Urinary bladder (tissue), 4 donors: Measurements from ENCODE around the gene RER1. TPM values are rescaled to one million over a fixed set of nuclear protein-coding genes. Genes with fewer than 3 reads are reported as not detected.

Experiments used
- DNase-seq: peaks from one replicate; pipeline ENCODE4 v3.0.0-alpha.2; 2015; ENCODE audit errors: extremely low spot score
- H3K27ac ChIP-seq: one replicate; pipeline ENCODE4 v1.5.1; 2013; ENCODE audit warnings: low read depth, mild to moderate bottlenecking, moderate library complexity
- H3K36me3 ChIP-seq: one replicate; pipeline ENCODE4 v1.6.1; 2013; ENCODE audit warnings: mild to moderate bottlenecking, moderate library complexity; ENCODE audit not compliant: insufficient read depth
- H3K4me1 ChIP-seq: one replicate; pipeline ENCODE4 v1.6.1; 2013; ENCODE audit warnings: mild to moderate bottlenecking, moderate library complexity; ENCODE audit not compliant: insufficient read depth
- H3K4me3 ChIP-seq: one replicate; pipeline ENCODE4 v1.5.1; 2013; ENCODE audit warnings: low read depth, low read length
- WGBS: extraction: QIAGEN DNeasy Blood & Tissue Kit; methylation state at CpG from one replicate; pipeline ENCODE4 v1.1.7; 2013; 5-methylcytosine and 5-hydroxymethylcytosine counted together
- polyA plus RNA-seq: library from polyadenylated mRNA; stranded (reverse); fragments of 200-250 nt; gene quantifications from one replicate; pipeline ENCODE4 v1.2.3, GENCODE V29; 2013
- total RNA-seq: library from RNA; depleted of rRNA; stranded (reverse); fragments of >200 nt; gene quantifications from one replicate; pipeline ENCODE4 v1.2.3, GENCODE V29; 2014
- donor health status: healthy with polysubstance abuse.
- donor health status: healthy.

RER1 gene
- total and polyA plus RNA-seq, 2 donors: 48.1 to 79.0 TPM

DNA sequence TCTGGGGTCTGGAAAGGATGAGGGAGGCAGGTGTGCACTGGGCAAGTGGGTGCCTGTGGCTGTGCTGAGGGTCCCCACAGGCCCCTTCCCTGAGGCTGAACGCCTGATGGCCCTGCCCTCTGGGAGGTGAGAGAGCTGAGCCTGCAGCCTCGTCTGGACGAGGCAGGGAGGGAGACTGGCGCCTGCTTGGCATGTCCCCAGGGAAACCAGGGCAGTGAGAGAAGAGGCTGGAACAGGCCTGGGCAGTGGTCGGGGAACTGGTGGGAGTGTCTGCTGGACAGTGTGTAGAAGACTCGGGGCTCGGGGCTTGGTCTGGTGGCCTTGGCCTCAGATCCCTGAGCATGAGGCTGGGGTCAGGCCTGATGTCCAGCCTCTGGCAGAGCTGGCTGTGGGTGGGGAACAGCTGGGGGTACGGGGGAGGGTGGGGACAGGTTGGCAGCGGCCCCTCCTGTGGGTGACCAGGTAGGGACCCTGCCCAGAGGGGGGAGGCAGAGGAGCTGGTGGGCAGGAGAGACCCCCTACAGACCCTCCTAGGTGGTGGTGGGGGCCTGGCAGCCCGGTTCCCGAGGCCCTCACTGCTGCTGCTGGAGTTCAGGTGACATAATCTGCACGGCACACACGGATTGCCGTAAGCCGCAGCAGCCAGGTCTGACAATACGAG lies 53.7 kb downstream of the RER1 start:
- no peaks in the 10 kb centered on the region for H3K4me1 ChIP-seq
- 71% methylated on average over 16 of the region's 16 CpGs for WGBS

DNA sequence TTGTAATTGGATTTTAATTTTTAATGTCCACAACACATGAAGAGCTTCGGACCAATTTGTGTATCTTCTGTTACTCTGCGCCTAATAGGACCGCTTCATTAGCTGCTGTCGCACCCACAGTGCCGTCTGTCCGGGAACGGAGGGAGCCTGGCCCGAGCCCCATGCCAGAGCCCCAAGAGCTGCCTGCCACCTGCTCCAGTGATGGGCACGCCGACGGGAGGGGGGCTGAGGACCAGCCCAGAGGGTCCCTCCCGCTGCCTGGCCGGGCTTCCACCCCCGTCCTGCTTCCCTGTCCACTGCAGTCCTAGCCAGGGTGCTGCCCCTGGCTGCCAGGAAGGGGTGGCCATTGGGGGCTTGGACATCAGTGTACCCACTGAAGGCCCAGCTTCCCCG lies 54.2 kb downstream of the RER1 start:
- no peak for DNase-seq
- Histone ChIP-seq H3K4me1 (no peaks in the 10 kb centered on the region), H3K27ac (no peak overlapping the region), H3K4me3 (no peak overlapping the region), H3K36me3 (no peaks in the 10 kb centered on the region)
- WGBS: 78% methylated on average over 15 of the region's 15 CpGs

More for the DNA sequence above, 53.7 kb downstream of the RER1 start:
- Histone ChIP-seq H3K27ac (no peak overlapping the region), H3K36me3 (no peaks in the 10 kb centered on the region), H3K4me3 (no peak overlapping the region)
- no peak for DNase-seq

DNA sequence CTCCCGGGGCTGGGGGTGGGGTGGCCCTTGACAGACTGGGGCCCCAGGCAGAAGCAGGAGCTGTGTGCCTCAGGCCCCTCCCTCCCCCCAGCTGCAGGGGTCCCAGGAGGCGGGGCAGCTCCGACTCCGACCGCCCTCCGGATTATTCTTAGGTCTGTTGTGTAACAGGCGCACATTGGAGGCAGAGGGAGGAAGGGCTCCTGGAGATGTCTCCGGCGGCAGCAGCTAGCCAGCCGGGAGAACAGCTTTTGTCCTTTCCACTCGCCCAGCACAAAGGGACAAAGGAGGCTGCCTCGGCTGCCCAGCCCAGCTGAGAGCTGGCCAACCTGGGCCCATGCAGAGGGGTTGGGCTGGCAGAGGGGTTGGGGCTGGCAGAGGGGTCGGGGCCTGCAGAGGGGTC lies 54.8 kb downstream of the RER1 start:
- no peak for DNase-seq
- Histone ChIP-seq H3K27ac (no peak overlapping the region), H3K4me3 (no peak overlapping the region), H3K36me3 (no peaks in the 10 kb centered on the region), H3K4me1 (no peaks in the 10 kb centered on the region)
- WGBS: 18% methylated on average over 13 of the region's 13 CpGs

DNA sequence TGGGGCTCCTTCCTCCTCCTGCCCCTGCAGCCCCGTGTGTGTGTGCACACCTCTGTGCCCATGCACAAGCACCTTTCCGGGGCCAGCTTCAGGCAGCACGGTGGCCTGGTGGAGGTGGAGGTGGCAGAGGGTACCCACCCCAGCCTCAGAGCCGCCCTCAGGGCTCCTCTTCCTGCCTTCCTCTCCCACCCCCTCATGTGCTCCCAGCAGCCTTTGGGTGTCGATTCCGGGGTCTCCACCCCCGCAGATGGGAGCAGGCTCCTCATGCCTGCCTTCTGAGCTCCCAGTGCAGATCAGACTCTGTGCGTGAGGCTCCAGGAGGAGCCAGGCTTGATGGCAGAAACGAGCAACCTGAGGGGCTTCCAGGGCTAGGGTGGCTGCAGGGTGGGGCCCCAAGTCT lies 55.2 kb downstream of the RER1 start:
- Histone ChIP-seq H3K36me3 (no peaks in the 10 kb centered on the region), H3K4me1 (no peaks in the 10 kb centered on the region), H3K4me3 (no peak overlapping the region), H3K27ac (no peak overlapping the region)
- DNase-seq: no peak
- WGBS: 49% methylated on average over 9 of the region's 9 CpGs

DNA sequence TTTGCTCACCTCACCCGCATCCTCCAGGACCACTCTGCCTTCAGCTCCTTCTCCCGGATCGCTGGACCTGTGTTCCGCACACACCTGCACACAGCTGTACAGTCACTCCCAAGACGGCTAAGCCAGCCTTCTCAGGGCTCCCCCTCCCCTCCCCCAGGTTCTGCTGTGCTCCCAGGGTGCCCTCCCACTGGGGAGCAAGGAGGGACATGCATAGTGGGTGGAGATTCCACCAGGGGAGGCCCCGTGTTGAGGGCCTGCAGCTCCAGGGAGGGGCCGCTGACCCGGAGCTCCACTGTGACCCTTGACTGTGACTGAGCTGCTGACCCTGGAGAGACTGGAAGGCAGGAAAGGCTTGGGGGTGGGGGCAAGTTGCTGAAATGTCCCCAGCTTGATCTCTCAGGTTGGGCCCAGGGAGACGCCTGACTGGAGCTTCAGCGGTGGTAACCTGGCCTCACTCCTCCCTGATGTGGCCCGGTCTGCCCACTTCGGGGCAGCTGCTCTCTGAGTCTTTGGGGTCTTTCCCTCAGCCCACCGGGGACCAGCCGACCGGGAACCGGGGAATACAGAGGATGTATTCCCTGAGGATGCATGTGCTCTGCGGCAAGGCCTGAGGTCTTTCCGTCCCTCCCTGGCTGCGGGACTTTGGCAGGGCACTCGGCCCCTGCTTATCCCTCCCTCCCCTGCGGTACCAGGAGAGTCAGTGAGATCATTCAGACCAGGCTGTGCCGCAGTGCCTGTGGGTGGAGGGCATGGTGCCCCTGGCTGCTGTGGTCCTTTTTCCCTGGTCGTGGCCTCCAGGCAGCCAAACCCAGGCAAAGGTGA lies 55.8 kb downstream of the RER1 start:
- Histone ChIP-seq H3K27ac (no peak overlapping the region), H3K36me3 (peaks cover under 1% of the 10 kb centered on the region), H3K4me3 (no peak overlapping the region), H3K4me1 (no peaks in the 10 kb centered on the region)
- WGBS: 66% methylated on average over 23 of the region's 23 CpGs
- DNase-seq: no peak

DNA sequence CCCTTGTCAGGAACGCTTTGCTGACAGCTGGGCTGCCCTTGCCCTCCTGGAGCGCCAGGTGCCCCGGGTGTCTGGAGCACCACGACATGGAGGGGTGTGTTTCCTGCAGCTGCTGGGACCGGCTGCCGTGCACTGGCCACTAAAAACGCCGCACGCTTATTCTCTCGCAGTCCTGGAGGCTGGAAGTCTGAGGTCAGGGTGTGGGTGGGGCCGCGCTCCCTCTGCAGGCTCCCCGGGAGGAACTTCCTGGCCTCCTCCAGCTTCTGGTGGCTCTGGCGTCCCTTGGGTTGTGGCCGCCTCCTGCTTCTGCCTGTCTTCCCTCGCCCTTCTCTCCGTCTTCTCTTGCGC lies 56.4 kb downstream of the RER1 start:
- H3K27ac ChIP-seq: no peak overlapping the region
- H3K4me3 ChIP-seq: no peak overlapping the region
- no peak for DNase-seq
- WGBS: 55% methylated on average over 18 of the region's 18 CpGs
- H3K4me1 ChIP-seq: no peaks in the 10 kb centered on the region
- H3K36me3 ChIP-seq: peaks cover 2% of the 10 kb centered on the region

DNA sequence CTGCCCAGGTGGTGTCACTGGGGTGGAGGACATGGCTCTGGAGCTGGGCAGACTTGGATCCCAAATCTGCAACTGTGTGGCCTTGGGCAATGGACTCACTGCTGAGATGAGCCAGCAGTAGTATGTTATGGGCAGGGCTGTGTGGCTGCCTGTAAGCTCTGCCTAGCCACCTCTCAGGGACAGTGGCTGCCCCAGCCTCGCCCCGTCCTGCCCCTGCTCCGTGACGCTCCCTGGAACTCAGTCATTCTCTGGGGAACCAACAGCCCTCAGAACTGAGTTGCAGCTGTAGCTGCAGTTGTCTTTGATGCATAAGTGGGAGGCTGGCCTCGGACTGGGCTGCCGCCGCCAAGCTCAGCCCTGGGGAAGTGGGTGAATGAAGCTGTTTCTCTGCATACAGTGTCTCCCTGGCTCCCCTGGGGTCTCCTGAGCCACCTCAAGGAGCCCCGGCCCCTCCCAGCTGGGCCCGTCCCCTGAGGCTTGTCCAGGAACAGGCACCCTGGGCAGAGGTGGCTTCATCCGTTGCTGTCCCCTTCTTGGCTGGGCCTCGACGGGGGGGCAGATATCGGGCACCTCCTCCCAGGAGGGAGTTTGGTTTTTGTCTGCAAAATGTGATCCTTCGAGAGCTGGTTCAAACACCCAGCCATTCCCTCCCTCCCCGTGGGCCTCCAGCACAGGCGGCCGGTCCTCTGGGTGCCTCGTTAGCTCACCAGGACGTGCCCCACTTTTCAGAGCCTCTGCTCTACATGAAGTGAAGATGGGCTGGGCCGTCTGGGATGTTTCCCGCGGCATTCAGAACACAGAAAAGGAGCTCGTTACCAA lies 58.2 kb downstream of the RER1 start:
- DNase-seq: no peak
- WGBS: 71% methylated on average over 23 of the region's 23 CpGs
- Histone ChIP-seq H3K36me3 (peaks cover 2% of the 10 kb centered on the region), H3K4me3 (no peak overlapping the region), H3K27ac (no peak overlapping the region), H3K4me1 (no peaks in the 10 kb centered on the region)

- peaks cover 2% of the 10 kb centered on the region for H3K36me3 ChIP-seq
- DNase-seq: no peak
- H3K4me1 ChIP-seq: no peaks in the 10 kb centered on the region
- 34% methylated on average over 18 of the region's 18 CpGs for WGBS
- H3K4me3 ChIP-seq: no peak overlapping the region
- H3K27ac ChIP-seq: no peak overlapping the region
These were observed 60.1 kb downstream of the RER1 start for GRCh38 chr1:2451741-2452140.

DNA sequence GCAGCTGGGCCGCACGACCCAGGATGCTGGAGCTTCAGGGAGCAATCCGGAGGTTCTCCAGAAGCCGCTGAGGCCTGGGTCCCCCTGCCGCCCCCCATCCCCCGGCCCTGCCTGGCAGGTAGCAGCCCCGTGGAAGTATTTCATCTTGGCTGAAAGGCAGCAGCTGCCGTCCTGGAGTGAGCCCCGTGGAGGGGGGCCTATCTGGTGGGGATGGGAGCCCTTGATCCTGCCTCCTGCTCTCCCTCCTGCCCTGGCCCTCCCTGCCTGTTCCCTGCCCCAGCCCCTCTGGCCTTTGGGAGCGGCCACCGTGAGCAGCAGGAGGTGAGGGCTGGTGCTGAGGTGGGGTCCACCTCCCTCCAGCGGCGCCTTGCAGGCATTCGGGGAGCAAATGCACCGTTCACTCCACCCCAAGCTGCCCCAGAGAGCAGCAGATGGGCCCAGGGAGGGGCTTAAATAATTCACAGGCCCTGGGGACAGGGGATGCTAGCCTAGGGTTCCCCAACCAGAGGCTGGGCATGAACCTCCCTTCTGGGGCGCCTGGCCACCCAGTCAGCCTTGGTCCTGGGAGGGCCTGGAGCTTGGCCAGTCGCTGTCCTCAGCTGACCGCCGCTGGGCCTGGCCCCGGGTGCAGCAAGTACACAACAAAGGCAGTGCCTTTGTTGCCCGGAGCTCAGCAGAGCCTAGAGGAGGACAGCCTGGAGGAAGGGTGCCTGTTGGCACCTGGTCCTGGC lies 60.7 kb downstream of the RER1 start:
- no peak overlapping the region for H3K4me3 ChIP-seq
- DNase-seq: no peak
- H3K36me3 ChIP-seq: peaks cover 2% of the 10 kb centered on the region
- no peaks in the 10 kb centered on the region for H3K4me1 ChIP-seq
- 41% methylated on average over 21 of the region's 21 CpGs for WGBS
- no peak overlapping the region for H3K27ac ChIP-seq

DNA sequence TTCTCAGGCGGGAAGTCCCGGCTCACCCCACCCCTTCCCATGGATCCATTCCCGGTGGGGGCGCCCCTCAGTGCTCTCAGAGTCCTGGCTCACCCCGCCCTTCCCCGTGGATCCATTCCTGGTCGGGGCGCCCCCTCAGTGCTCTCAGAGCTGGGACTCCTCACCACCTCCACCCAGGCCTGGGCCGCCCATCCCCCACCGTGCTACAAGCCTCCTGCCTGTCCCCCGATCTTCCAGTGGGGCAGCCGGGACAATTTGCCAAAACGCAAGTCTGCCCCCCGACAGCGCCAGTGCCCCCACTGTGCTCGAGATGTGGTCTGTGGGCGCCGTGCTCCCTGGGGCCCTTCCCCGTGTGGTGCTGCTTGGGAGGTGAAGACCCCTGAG lies 61.3 kb downstream of the RER1 start:
- 79% methylated on average over 19 of the region's 19 CpGs for WGBS
- no peak overlapping the region for H3K27ac ChIP-seq

DNA sequence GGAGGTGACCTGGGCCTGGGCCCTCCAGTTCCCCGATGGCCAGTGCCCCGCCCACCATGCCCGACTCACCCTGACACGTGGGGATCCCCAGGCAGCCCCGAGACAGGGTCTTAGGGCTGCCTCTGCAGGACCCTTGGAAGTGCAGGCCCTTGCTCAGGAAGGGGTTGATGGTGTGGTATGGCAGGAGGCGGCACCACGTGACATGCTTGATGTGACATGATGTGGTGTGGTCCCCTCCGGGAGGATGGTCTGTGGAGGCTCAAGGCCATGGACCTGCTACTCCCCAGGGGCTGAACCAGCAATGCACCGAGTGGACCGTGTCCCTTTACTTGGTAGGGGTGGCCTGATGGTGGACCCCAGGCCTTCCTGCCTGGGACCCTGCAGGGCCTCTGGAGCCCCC lies 62.6 kb downstream of the RER1 start:
- DNase-seq: no peak
- Histone ChIP-seq H3K4me3 (no peak overlapping the region), H3K27ac (no peak overlapping the region), H3K4me1 (no peaks in the 10 kb centered on the region), H3K36me3 (peaks cover 2% of the 10 kb centered on the region)
- WGBS: 79% methylated on average over 10 of the region's 10 CpGs

More for the DNA sequence above, 61.3 kb downstream of the RER1 start:
- no peak for DNase-seq
- Histone ChIP-seq H3K4me3 (no peak overlapping the region), H3K36me3 (peaks cover 2% of the 10 kb centered on the region), H3K4me1 (no peaks in the 10 kb centered on the region)
